ENCODE data around the gene FAF2. TPM values are rescaled to one million over a fixed set of nuclear protein-coding genes. Genes with fewer than 3 reads are reported as not detected.

Gene FAF2
- total RNA-seq, 1 donor from 2014 or later: 47.2 TPM

GRCh38 chr5:176530983-176531901 lies 83.1 kb downstream of the FAF2 start:
- DNase-seq (ENCODE audit: low spot score): no peak

GRCh38 chr5:176531902-176532493 lies 83.8 kb downstream of the FAF2 start:
- DNase-seq (ENCODE audit: low spot score): no peak

GRCh38 chr5:176532795-176533194 lies 84.6 kb downstream of the FAF2 start:
- no peak for DNase-seq (ENCODE audit: low spot score)

- DNase-seq (ENCODE audit: low spot score): peak; percentile 58
These were observed 85.2 kb downstream of the FAF2 start for GRCh38 chr5:176533390-176533789.

- DNase-seq (ENCODE audit: low spot score): no peak
These were observed 85.9 kb downstream of the FAF2 start for GRCh38 chr5:176533894-176534611.

GRCh38 chr5:176534640-176535039 lies 86.5 kb downstream of the FAF2 start:
- no peak for DNase-seq (ENCODE audit: low spot score)

GRCh38 chr5:176535101-176535663 lies 87.0 kb downstream of the FAF2 start:
- DNase-seq (ENCODE audit: low spot score): peak; percentile 47

- DNase-seq (ENCODE audit: low spot score): no peak
These were observed 87.5 kb downstream of the FAF2 start for GRCh38 chr5:176535664-176536131.

- peak; percentile 83 for DNase-seq (ENCODE audit: low spot score)
These were observed 88.1 kb downstream of the FAF2 start for GRCh38 chr5:176536132-176536901.

GRCh38 chr5:176536902-176537553 lies 88.8 kb downstream of the FAF2 start, which contains the start of gene RNF44:
TSS of gene RNF44 (minus strand) at chr5:176537402. CDS start at chr5:176532472, 4,930 bp downstream.
- DNase-seq (ENCODE audit: low spot score): peak; percentile 98

- DNase-seq (ENCODE audit: low spot score): peak; percentile 99
These were observed 89.5 kb downstream of the FAF2 start for GRCh38 chr5:176537554-176538229.

- DNase-seq (ENCODE audit: low spot score): no peak
These were observed 90.2 kb downstream of the FAF2 start for GRCh38 chr5:176538230-176538988.

GRCh38 chr5:176538989-176539384 lies 90.8 kb downstream of the FAF2 start:
- DNase-seq (ENCODE audit: low spot score): no peak

- DNase-seq (ENCODE audit: low spot score): no peak
These were observed 92.3 kb downstream of the FAF2 start for GRCh38 chr5:176540476-176540899.

GRCh38 chr5:176540956-176541337 lies 92.8 kb downstream of the FAF2 start:
- no peak for DNase-seq (ENCODE audit: low spot score)

GRCh38 chr5:176541338-176542134 lies 93.4 kb downstream of the FAF2 start:
- DNase-seq (ENCODE audit: low spot score): peak; percentile 70

GRCh38 chr5:176542135-176542595 lies 94.0 kb downstream of the FAF2 start:
- no peak for DNase-seq (ENCODE audit: low spot score)

All from umbilical cord (tissue), 2 donors.